Adrenal gland (tissue), 12 donors: ENCODE results near the gene CMIP. TPM values are rescaled to one million over a fixed set of nuclear protein-coding genes. Genes with fewer than 3 reads are reported as not detected.

Experiments used
- DNase-seq, 7 donors: peaks; one replicate each; pipeline ENCODE4 v3.0.0-alpha.2; 2019 to 2020
- H3K27ac ChIP-seq, 5 donors: fragments of 200-600 bp; sonication (generic) in 4 of 5; 1 replicate in 3 of 5; 2 replicates in 2 of 5; pipeline versions ENCODE4 v1.5.1 to v1.8.0; 2016 to 2020; ENCODE audit warnings: mild to moderate bottlenecking in 1 of 5
- H3K27me3 ChIP-seq: fragments of 200-600 bp; 2 replicates; pipeline ENCODE4 v1.8.0; 2021
- H3K36me3 ChIP-seq, 2 donors: fragments of 200-600 bp; replicated peaks in 1 of 2; 1 replicate in 1 of 2; 2 replicates in 1 of 2; pipeline versions ENCODE4 v1.5.1 to v1.8.0; 2018 to 2022
- H3K4me1 ChIP-seq, 2 donors: fragments of 200-600 bp; replicated peaks in 1 of 2; 1 replicate in 1 of 2; 2 replicates in 1 of 2; pipeline versions ENCODE4 v1.5.1 to v1.8.0; 2018 to 2021
- H3K4me3 ChIP-seq, 4 donors: fragments of 200-600 bp; sonication (generic) in 3 of 4; one replicate each; pipeline ENCODE4 v1.5.1; 2016 to 2018
- H3K9me3 ChIP-seq, 3 donors: fragments of 200-600 bp; sonication (generic) in 1 of 3; replicated peaks in 1 of 3; 1 replicate in 2 of 3; 2 replicates in 1 of 3; pipeline versions ENCODE4 v1.5.1 to v1.8.0; 2016 to 2021
- POLR2A ChIP-seq, 2 donors: fragments of 450-650 bp; IDR thresholded peaks; one replicate each; pipeline ENCODE4 v1.6.1; 2017; ENCODE audit warnings: antibody characterized with exemption in 2 of 2, mild to moderate bottlenecking in 2 of 2, moderate library complexity in 1 of 2
- whole genome bisulfite sequencing, 4 donors: extraction: QIAGEN DNeasy Blood & Tissue Kit in 2 of 4; methylation state at CpG; one replicate each; pipeline versions ENCODE4 v1.1.5 to v1.1.7; 2013 to 2017; 5-methylcytosine and 5-hydroxymethylcytosine counted together
- intact Hi-C, 2 donors: fragments of 100-400 bp; cut with DNase I; formaldehyde crosslinking; loops; one replicate each; pipeline versions ENCODE4 v1.14.1 to v1.15.0; 2022 to 2023
- polyA plus RNA-seq, 3 donors: library from polyadenylated mRNA; stranded (reverse); fragments of 200-250 nt in 2 of 3; fragments of 350-450 nt in 1 of 3; fragmentation: Illumina TruSeq in 1 of 3; extraction: RNeasy Lipid Tissue Mini Kit (QIAGEN cat#74804) in 1 of 3; gene quantifications; one replicate each; pipeline ENCODE4 v1.2.3, GENCODE V29; 2013 to 2014
- total RNA-seq, 9 donors: library from RNA; depleted of rRNA in 4 of 9; stranded (reverse); fragments of >200 nt in 4 of 9; fragments of 120-200 nt in 1 of 9; fragmentation: NEBNext Ultra II Directional in 1 of 9; extraction: Animal tissue kit (Norgen Biotek cat#: 25700) in 1 of 9; gene quantifications; one replicate each; pipeline versions ENCODE4 v1.1.0 to v1.2.4, GENCODE V29; 2013 to 2023
- TF ChIP-seq, protein P1 (sequence below), 6 experiments: fragments of 450-650 bp in 4 of 6; fragments of 200-600 bp in 2 of 6; sonication (generic) in 1 of 6; IDR thresholded peaks; 1 replicate in 5 of 6; 2 replicates in 1 of 6; pipeline versions ENCODE4 v1.5.1 to v1.8.0; 2016 to 2021; ENCODE audit warnings: antibody characterized with exemption in 6 of 6, mild to moderate bottlenecking in 2 of 6, moderate library complexity in 1 of 6
- donor health status: healthy with polysubstance abuse.
- donor health status: Bipolar disorder and iron deficiency.
- donor health status: DM: yes; HTN: yes; CAD: no.
- donor health status: DM: no; HTN: no; CAD: no.
- donor health status: DM: no; HTN: no; CAD: no.
- donor health status: DM: yes; HTN: yes; CAD: no.

CMIP gene
- total and polyA plus RNA-seq, 12 donors: 8.1 to 87.9 (median 42.5) TPM

DNA sequence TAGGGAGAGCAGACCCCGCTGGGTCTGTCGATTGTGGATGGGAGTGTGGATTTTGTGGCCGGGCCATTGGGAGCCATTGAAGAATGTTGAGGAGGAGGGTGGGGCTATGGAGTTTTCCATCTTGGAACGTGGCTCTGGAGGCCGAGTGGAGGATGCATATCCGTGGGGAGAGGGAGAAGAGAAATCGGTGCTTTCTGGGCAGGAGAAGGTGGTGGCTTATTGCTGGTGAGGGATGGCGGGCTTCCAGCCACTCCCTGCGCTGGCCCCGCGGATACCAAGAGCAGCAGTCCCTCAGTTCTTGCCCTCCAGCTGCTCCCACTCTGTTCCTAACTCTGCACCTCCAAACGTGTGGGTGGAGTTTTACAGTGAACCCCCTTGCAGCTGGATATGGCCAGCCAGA, 162.4 kb downstream of the CMIP start:
- Histone ChIP-seq H3K4me3 (no peak overlapping the region), H3K36me3 (peaks cover 0 to 14% of the 10 kb centered on the region in 2 donors), H3K4me1 (peaks cover 0 to 29% of the 10 kb centered on the region in 2 donors), H3K27me3 (no peaks in the 10 kb centered on the region), H3K9me3 (no peaks in the 10 kb centered on the region), H3K27ac (no peak overlapping the region)
- TF ChIP-seq POLR2A (IDR thresholded peaks at IDR 0.05): no peak
- TF ChIP-seq, protein P1, sequence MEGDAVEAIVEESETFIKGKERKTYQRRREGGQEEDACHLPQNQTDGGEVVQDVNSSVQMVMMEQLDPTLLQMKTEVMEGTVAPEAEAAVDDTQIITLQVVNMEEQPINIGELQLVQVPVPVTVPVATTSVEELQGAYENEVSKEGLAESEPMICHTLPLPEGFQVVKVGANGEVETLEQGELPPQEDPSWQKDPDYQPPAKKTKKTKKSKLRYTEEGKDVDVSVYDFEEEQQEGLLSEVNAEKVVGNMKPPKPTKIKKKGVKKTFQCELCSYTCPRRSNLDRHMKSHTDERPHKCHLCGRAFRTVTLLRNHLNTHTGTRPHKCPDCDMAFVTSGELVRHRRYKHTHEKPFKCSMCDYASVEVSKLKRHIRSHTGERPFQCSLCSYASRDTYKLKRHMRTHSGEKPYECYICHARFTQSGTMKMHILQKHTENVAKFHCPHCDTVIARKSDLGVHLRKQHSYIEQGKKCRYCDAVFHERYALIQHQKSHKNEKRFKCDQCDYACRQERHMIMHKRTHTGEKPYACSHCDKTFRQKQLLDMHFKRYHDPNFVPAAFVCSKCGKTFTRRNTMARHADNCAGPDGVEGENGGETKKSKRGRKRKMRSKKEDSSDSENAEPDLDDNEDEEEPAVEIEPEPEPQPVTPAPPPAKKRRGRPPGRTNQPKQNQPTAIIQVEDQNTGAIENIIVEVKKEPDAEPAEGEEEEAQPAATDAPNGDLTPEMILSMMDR (IDR thresholded peaks at IDR 0.05): no peak
- intact Hi-C loops: no loop called here
- no peak for DNase-seq
- WGBS, 4 donors: 91 to 95% (median 94%) methylated on average over 11 to 12 of the region's 12 CpGs

DNA sequence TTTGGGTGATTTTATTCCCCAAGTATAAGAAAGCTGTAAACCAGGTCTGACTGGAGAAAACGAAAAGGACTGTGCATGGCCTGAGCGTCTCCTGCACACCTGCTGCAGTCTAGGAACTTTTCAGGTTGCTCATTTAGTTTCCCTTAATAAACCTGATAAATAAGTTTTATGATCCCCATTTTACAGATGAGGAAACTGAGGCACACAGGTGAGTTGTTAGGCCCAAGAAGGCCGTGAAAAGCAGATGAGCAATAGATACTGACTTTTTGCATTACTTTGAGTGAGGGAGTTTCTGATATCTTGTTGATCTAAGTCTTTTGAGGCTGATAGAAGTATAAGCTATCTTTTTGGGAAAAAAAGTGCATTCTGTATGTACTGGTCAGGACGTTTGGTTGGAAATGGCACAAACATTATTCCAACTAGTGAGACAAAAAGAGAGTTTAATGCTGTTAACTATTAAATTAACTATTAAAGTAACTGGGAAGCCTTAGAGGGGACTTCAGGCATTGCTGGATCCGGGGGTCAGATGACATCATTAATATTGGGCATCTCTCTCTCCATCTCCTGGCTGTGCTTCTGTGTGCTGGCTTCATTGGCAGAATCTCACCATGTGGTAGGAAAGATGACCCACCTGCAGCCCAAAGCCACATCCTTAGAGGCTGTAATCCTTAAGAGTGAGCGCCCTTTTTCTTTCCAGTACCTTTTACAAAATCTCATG, 163.4 kb downstream of the CMIP start:
- peak overlapping the region in 2 of 5 donors; percentile 14 to 25 for H3K27ac ChIP-seq
- DNase-seq: no peak
- H3K9me3 ChIP-seq: no peaks in the 10 kb centered on the region
- intact Hi-C loops: no loop called here
- H3K27me3 ChIP-seq: no peaks in the 10 kb centered on the region
- WGBS, 4 donors: 89 to 94% (median 92%) methylated on average over 6 of the region's 6 CpGs
- TF ChIP-seq, protein P1 (IDR thresholded peaks at IDR 0.05): no peak
- TF ChIP-seq POLR2A (IDR thresholded peaks at IDR 0.05): no peak
- peaks cover 0 to 34% of the 10 kb centered on the region in 2 donors for H3K4me1 ChIP-seq
- peaks cover 0 to 14% of the 10 kb centered on the region in 2 donors for H3K36me3 ChIP-seq
- H3K4me3 ChIP-seq: no peak overlapping the region

DNA sequence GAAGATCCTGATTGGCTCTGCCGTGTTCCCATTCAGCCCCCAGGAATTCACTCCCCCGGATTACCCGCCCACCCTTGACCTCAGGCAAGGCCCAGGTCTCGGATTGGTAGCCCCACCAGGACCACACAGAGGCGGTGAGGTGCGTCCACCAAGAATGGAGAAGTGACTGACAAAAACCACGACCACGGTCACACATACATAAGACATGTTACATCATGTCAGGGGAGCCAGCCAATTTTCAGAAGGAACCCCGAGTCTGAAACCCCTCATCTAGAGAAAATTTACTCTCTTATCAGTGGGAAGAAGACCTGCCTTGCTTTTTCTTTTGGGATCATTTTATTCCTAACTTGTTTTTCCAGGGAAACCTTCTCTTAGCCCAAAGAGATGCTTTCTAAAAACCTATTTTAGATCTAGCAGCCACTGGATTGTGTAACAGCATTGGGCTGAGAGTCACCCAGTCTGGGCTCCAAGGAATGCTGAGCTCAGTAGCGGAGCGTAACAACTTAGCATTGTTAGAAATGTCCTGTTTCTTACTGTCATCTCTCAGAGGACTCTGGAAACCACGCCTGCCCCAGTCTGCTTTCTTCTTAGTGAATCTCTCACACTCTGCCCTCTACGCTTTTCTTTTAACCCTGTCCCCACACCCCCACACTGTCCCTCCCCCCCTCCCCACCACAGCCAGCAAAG, 164.1 kb downstream of the CMIP start:
- intact Hi-C loops: no loop called here
- Histone ChIP-seq H3K4me3 (no peak overlapping the region), H3K27me3 (no peaks in the 10 kb centered on the region), H3K9me3 (no peaks in the 10 kb centered on the region), H3K27ac (peak overlapping the region in 2 of 5 donors; percentile 21 to 76), H3K4me1 (peaks cover 0 to 39% of the 10 kb centered on the region in 2 donors), H3K36me3 (peaks cover 0 to 14% of the 10 kb centered on the region in 2 donors)
- 76 to 88% (median 78%) methylated on average over 13 of the region's 13 CpGs for WGBS, 4 donors
- peak in 2 of 7 donors; percentile 34 to 71 for DNase-seq
- no peak for TF ChIP-seq POLR2A (IDR thresholded peaks at IDR 0.05)
- TF ChIP-seq, protein P1 (IDR thresholded peaks at IDR 0.05): no peak

DNA sequence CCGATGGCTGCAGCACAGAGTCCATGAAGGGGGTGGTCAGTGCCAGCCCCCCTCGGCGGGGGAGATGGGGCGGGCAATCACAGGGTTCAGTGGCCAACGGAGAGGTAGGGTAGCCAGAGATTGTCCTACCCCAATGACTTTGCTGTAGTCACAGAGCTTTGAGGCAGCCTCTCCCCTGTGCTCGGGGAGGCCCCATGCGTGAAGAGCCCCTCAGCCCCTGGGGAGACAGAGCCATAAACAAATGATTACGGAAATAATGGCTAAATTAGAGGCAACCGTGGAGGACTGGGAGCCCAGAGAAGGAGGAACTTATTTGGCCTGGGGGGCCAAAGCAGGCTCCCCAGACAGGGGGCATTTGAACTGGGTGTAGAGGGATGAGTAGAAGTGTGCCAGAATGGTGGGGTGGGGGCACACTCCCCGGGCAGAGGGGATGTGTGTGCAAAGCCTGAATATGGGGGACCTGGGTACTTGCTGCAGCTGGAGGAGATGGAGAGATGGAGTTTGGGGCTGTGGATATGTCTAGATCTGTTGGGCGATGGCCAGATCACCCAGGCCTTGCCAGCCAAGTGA, 164.8 kb downstream of the CMIP start:
- Histone ChIP-seq H3K4me1 (peaks cover 0 to 39% of the 10 kb centered on the region in 2 donors), H3K9me3 (no peaks in the 10 kb centered on the region), H3K36me3 (peaks cover 0 to 14% of the 10 kb centered on the region in 2 donors), H3K27me3 (no peaks in the 10 kb centered on the region), H3K4me3 (no peak overlapping the region), H3K27ac (peak overlapping the region in 2 of 5 donors; percentile 65 to 76)
- no peak for DNase-seq
- 83 to 90% (median 86%) methylated on average over 11 of the region's 11 CpGs for WGBS, 4 donors
- intact Hi-C loops: no loop called here
- TF ChIP-seq, protein P1 (IDR thresholded peaks at IDR 0.05): no peak
- TF ChIP-seq POLR2A (IDR thresholded peaks at IDR 0.05): no peak
